Vagina (tissue), 2 donors: ENCODE results near the gene IL9. TPM values are rescaled to one million over a fixed set of nuclear protein-coding genes. Genes with fewer than 3 reads are reported as not detected.

Experiments used
- DNase-seq, 2 donors: peaks; one replicate each; pipeline ENCODE4 v3.0.0-alpha.2; 2017; ENCODE audit errors: extremely low spot score in 2 of 2
- H3K27ac ChIP-seq: fragments of 200-600 bp; sonication (generic); one replicate; pipeline ENCODE4 v1.5.1; 2019
- H3K27me3 ChIP-seq: fragments of 200-600 bp; sonication (generic); one replicate; pipeline ENCODE4 v1.5.1; 2019
- H3K36me3 ChIP-seq, 2 donors: fragments of 200-600 bp; sonication (generic); one replicate each; pipeline ENCODE4 v1.5.1; 2017 to 2019
- H3K4me1 ChIP-seq: fragments of 200-600 bp; sonication (generic); one replicate; pipeline ENCODE4 v1.5.1; 2019
- H3K4me3 ChIP-seq, 2 donors: fragments of 200-600 bp; sonication (generic); 1 replicate in 1 of 2; 2 replicates in 1 of 2; pipeline ENCODE4 v1.5.1; 2016 to 2019
- H3K9me3 ChIP-seq: fragments of 200-600 bp; sonication (generic); one replicate; pipeline ENCODE4 v1.5.1; 2019
- CTCF ChIP-seq, 3 experiments: fragments of 450-650 bp in 2 of 3; fragments of 200-600 bp in 1 of 3; sonication (generic) in 1 of 3; IDR thresholded peaks; one replicate each; pipeline ENCODE4 v1.5.1; 2017 to 2019; ENCODE audit warnings: antibody characterized with exemption in 3 of 3, mild to moderate bottlenecking in 2 of 3, moderate library complexity in 2 of 3
- POLR2A ChIP-seq, 2 donors: fragments of 450-650 bp; IDR thresholded peaks; one replicate each; pipeline ENCODE4 v1.6.1; 2017; ENCODE audit warnings: antibody characterized with exemption in 2 of 2, mild to moderate bottlenecking in 2 of 2, moderate library complexity in 2 of 2
- POLR2AphosphoS5 ChIP-seq, 2 donors: sonication (generic); formaldehyde crosslinking; IDR thresholded peaks; one replicate each; pipeline ENCODE4 v1.9.0; 2017; ENCODE audit warnings: antibody characterized with exemption in 2 of 2, mild to moderate bottlenecking in 2 of 2, low read depth in 1 of 2; ENCODE audit not compliant: insufficient read depth in 1 of 2
- intact Hi-C: fragments of 100-400 bp; cut with DNase I; formaldehyde crosslinking; loops from one replicate; pipeline ENCODE4 v1.15.1; 2023
- total RNA-seq: library from RNA; depleted of rRNA; stranded (reverse); fragments of >200 nt; gene quantifications from one replicate; pipeline ENCODE4 v1.2.3, GENCODE V29; 2016

The IL9 gene
- total RNA-seq, 1 donor from 2014 or later, result not detected

GRCh38 chr5:135883026-135883425, 12.6 kb downstream of the IL9 start:
- intact Hi-C loops, result no loop called here
- H3K27me3 ChIP-seq, result no peaks in the 10 kb centered on the region
- DNase-seq, result no peak
- peaks cover 5% of the 10 kb centered on the region for H3K4me1 ChIP-seq
- no peaks in the 10 kb centered on the region for H3K36me3 ChIP-seq
- no peaks in the 10 kb centered on the region for H3K9me3 ChIP-seq
- H3K4me3 ChIP-seq, result no peak overlapping the region
- no peak overlapping the region for H3K27ac ChIP-seq
- TF ChIP-seq POLR2AphosphoS5 (IDR thresholded peaks at IDR 0.05; ENCODE audit: insufficient read depth in 1 of 2, low read depth in 1 of 2) (no peak), CTCF (IDR thresholded peaks at IDR 0.05) (no peak), POLR2A (IDR thresholded peaks at IDR 0.05) (no peak)

DNA sequence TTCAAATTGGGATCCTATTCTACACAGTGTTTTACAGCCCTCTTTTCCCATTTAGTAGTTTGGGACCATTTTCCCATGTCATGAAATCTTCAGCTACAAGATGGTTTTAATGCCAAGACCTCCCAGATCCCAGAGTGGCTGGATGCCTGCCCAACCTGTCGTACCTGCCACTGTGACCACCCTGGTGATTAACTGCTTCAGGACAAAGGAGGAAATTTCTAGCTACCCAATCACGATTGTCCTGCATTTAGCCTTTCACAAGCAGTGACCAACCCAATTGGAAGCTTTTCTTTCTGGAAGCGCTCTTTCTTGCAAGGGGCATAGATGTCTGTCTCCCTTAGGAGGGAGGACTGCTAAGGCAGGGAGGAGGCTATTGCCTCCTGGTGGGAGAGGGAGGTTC, 13.8 kb downstream of the IL9 start:
- H3K27me3 ChIP-seq, result no peaks in the 10 kb centered on the region
- no peak overlapping the region for H3K4me3 ChIP-seq
- no peak overlapping the region for H3K27ac ChIP-seq
- no peaks in the 10 kb centered on the region for H3K36me3 ChIP-seq
- intact Hi-C loops, result no loop called here
- no peak for DNase-seq
- H3K9me3 ChIP-seq, result no peaks in the 10 kb centered on the region
- TF ChIP-seq POLR2AphosphoS5 (IDR thresholded peaks at IDR 0.05; ENCODE audit: insufficient read depth in 1 of 2, low read depth in 1 of 2) (no peak), POLR2A (IDR thresholded peaks at IDR 0.05) (no peak), CTCF (IDR thresholded peaks at IDR 0.05) (no peak)
- peaks cover 5% of the 10 kb centered on the region for H3K4me1 ChIP-seq

GRCh38 chr5:135881244-135881643, 14.4 kb downstream of the IL9 start:
- DNase-seq, result no peak
- Histone ChIP-seq H3K9me3 (no peaks in the 10 kb centered on the region), H3K27me3 (no peaks in the 10 kb centered on the region), H3K27ac (no peak overlapping the region), H3K36me3 (no peaks in the 10 kb centered on the region), H3K4me3 (no peak overlapping the region), H3K4me1 (peaks cover 5% of the 10 kb centered on the region)
- intact Hi-C loops, result no loop called here
- TF ChIP-seq POLR2A (IDR thresholded peaks at IDR 0.05) (no peak), POLR2AphosphoS5 (IDR thresholded peaks at IDR 0.05; ENCODE audit: insufficient read depth in 1 of 2, low read depth in 1 of 2) (no peak), CTCF (IDR thresholded peaks at IDR 0.05) (no peak)

DNA sequence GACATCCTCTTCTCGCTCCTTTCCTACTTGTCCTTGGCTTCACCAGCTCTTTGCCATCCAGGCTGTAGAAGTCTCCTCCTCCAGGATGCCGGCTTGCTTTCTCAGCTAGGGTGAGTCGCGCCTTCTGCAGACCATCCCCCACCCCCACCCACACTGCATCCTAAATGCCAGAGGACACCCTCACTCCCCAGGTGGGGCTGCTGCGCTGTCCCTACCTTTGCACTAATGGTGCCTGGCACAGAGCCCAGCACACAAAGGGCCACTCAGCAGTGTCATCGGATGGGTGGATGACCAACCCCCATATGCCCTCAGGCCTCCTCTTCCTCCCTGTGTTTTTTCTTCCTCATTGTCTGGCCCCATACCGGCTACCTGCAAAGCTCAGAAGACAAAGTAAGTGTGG, 14.8 kb downstream of the IL9 start:
- no peaks in the 10 kb centered on the region for H3K27me3 ChIP-seq
- H3K9me3 ChIP-seq, result no peaks in the 10 kb centered on the region
- TF ChIP-seq POLR2AphosphoS5 (IDR thresholded peaks at IDR 0.05; ENCODE audit: insufficient read depth in 1 of 2, low read depth in 1 of 2) (no peak), CTCF (IDR thresholded peaks at IDR 0.05) (no peak)
- H3K36me3 ChIP-seq, result no peaks in the 10 kb centered on the region
- H3K4me3 ChIP-seq, result no peak overlapping the region
- no peak for DNase-seq
- no peak overlapping the region for H3K27ac ChIP-seq
- intact Hi-C loops, result no loop called here
- peaks cover 5% of the 10 kb centered on the region for H3K4me1 ChIP-seq

- intact Hi-C loops, result no loop called here
- TF ChIP-seq CTCF (IDR thresholded peaks at IDR 0.05) (no peak), POLR2AphosphoS5 (IDR thresholded peaks at IDR 0.05; ENCODE audit: insufficient read depth in 1 of 2, low read depth in 1 of 2) (no peak), POLR2A (IDR thresholded peaks at IDR 0.05) (no peak)
- Histone ChIP-seq H3K36me3 (no peaks in the 10 kb centered on the region), H3K4me3 (no peak overlapping the region), H3K27me3 (no peaks in the 10 kb centered on the region), H3K9me3 (no peaks in the 10 kb centered on the region), H3K27ac (no peak overlapping the region), H3K4me1 (peaks cover 5% of the 10 kb centered on the region)
- no peak for DNase-seq
Measured at GRCh38 chr5:135880278-135880677, 15.4 kb downstream of the IL9 start.
